ENCODE results near the gene MAML2.

Gene MAML2

GRCh38 chr11:96062134-96062533, 280.9 kb downstream of the MAML2 start:
- H2BK5ac ChIP-seq (ENCODE audit: low read depth, low read length, poor library complexity, severe bottlenecking), result no peak overlapping the region
- H3K23ac ChIP-seq (ENCODE audit: low read length in 2 of 2), result no peak overlapping the region
- DNase-seq, result peak; percentile 26
- no peak overlapping the region for H2BK120ac ChIP-seq (ENCODE audit: low read depth, low read length)
- no peak overlapping the region for H3K18ac ChIP-seq (ENCODE audit: low read depth in 1 of 2, low read length in 2 of 2)
- no peaks in the 10 kb centered on the region for H3K9me3 ChIP-seq (ENCODE audit: control insufficient read depth, low read length)
- H2AK5ac ChIP-seq (ENCODE audit: low read length, severe bottlenecking), result no peak overlapping the region
- H3K4me3 ChIP-seq (ENCODE audit: insufficient read depth in 1 of 2, low read depth in 1 of 2, low read length in 2 of 2), result no peak overlapping the region
- no peak overlapping the region for H3K9ac ChIP-seq (ENCODE audit: low read length)
- no peak overlapping the region for H3K14ac ChIP-seq (ENCODE audit: low read length in 2 of 2)
- peaks cover 0 to 4% of the 10 kb centered on the region in 2 experiments for H3K36me3 ChIP-seq (ENCODE audit: control insufficient read depth in 1 of 2, insufficient read depth in 2 of 2, low read depth in 1 of 2, low read length in 2 of 2)
- no peak overlapping the region for H4K8ac ChIP-seq (ENCODE audit: low read length)
- H3K4me2 ChIP-seq (ENCODE audit: low read length, poor library complexity, severe bottlenecking), result no peak overlapping the region
- peak overlapping the region; percentile 53 for H3K27ac ChIP-seq (ENCODE audit: low read length, poor library complexity, severe bottlenecking)
- no peak overlapping the region for H2AFZ ChIP-seq (ENCODE audit: low read depth, low read length)
- H3K4me1 ChIP-seq (ENCODE audit: control insufficient read depth, insufficient read depth, low read depth, low read length), result peaks cover 2% of the 10 kb centered on the region
- H3K4ac ChIP-seq (ENCODE audit: low read depth in 1 of 2, low read length in 2 of 2), result no peak overlapping the region
- H4K91ac ChIP-seq (ENCODE audit: low read length), result no peak overlapping the region
- peaks cover 29% of the 10 kb centered on the region for H3K79me1 ChIP-seq (replicated peaks; ENCODE audit: low read length, poor library complexity, severe bottlenecking)
- no peak overlapping the region for H2BK15ac ChIP-seq (ENCODE audit: low read depth, poor library complexity, severe bottlenecking)
- no peak overlapping the region for H2BK12ac ChIP-seq (ENCODE audit: low read length in 2 of 2)
- H3K27me3 ChIP-seq (ENCODE audit: control insufficient read depth in 1 of 2, insufficient read depth in 1 of 2, low read length in 2 of 2), result no peaks in the 10 kb centered on the region

- Histone ChIP-seq H2BK12ac (ENCODE audit: low read length in 2 of 2) (no peak overlapping the region), H2BK5ac (ENCODE audit: low read depth, low read length, poor library complexity, severe bottlenecking) (no peak overlapping the region), H4K8ac (ENCODE audit: low read length) (no peak overlapping the region), H3K23ac (ENCODE audit: low read length in 2 of 2) (no peak overlapping the region), H2AK5ac (ENCODE audit: low read length, severe bottlenecking) (no peak overlapping the region), H2AFZ (ENCODE audit: low read depth, low read length) (no peak overlapping the region), H3K4ac (ENCODE audit: low read depth in 1 of 2, low read length in 2 of 2) (no peak overlapping the region), H3K4me2 (ENCODE audit: low read length, poor library complexity, severe bottlenecking) (no peak overlapping the region), H3K4me1 (ENCODE audit: control insufficient read depth, insufficient read depth, low read depth, low read length) (peaks cover 2% of the 10 kb centered on the region), H3K36me3 (ENCODE audit: control insufficient read depth in 1 of 2, insufficient read depth in 2 of 2, low read depth in 1 of 2, low read length in 2 of 2) (peaks cover 0 to under 1% of the 10 kb centered on the region in 2 experiments), H2BK15ac (ENCODE audit: low read depth, poor library complexity, severe bottlenecking) (no peak overlapping the region), H3K9me3 (ENCODE audit: control insufficient read depth, low read length) (no peaks in the 10 kb centered on the region), H4K91ac (ENCODE audit: low read length) (no peak overlapping the region), H3K27ac (ENCODE audit: low read length, poor library complexity, severe bottlenecking) (no peak overlapping the region), H3K27me3 (ENCODE audit: control insufficient read depth in 1 of 2, insufficient read depth in 1 of 2, low read length in 2 of 2) (no peaks in the 10 kb centered on the region), H3K79me1 (replicated peaks; ENCODE audit: low read length, poor library complexity, severe bottlenecking) (peaks cover 28% of the 10 kb centered on the region), H3K4me3 (ENCODE audit: insufficient read depth in 1 of 2, low read depth in 1 of 2, low read length in 2 of 2) (no peak overlapping the region), H3K9ac (ENCODE audit: low read length) (no peak overlapping the region), H3K18ac (ENCODE audit: low read depth in 1 of 2, low read length in 2 of 2) (no peak overlapping the region), H3K14ac (ENCODE audit: low read length in 2 of 2) (no peak overlapping the region), H2BK120ac (ENCODE audit: low read depth, low read length) (no peak overlapping the region)
- WGBS, result no CpG with 5 or more reads among the region's 3 CpGs
- no peak for DNase-seq
Measured at GRCh38 chr11:96061730-96062129, 281.3 kb downstream of the MAML2 start.

- Histone ChIP-seq H2BK15ac (ENCODE audit: low read depth, poor library complexity, severe bottlenecking) (no peak overlapping the region), H3K4me1 (ENCODE audit: control insufficient read depth, insufficient read depth, low read depth, low read length) (peaks cover 2% of the 10 kb centered on the region), H2AFZ (ENCODE audit: low read depth, low read length) (no peak overlapping the region), H2BK120ac (ENCODE audit: low read depth, low read length) (no peak overlapping the region), H3K9me3 (ENCODE audit: control insufficient read depth, low read length) (no peaks in the 10 kb centered on the region), H3K4ac (ENCODE audit: low read depth in 1 of 2, low read length in 2 of 2) (no peak overlapping the region), H3K36me3 (ENCODE audit: control insufficient read depth in 1 of 2, insufficient read depth in 2 of 2, low read depth in 1 of 2, low read length in 2 of 2) (no peaks in the 10 kb centered on the region), H2AK5ac (ENCODE audit: low read length, severe bottlenecking) (peak overlapping the region; percentile 49), H2BK12ac (ENCODE audit: low read length in 2 of 2) (no peak overlapping the region), H3K23ac (ENCODE audit: low read length in 2 of 2) (no peak overlapping the region), H4K91ac (ENCODE audit: low read length) (no peak overlapping the region), H3K9ac (ENCODE audit: low read length) (peak overlapping the region; percentile 22), H3K79me1 (replicated peaks; ENCODE audit: low read length, poor library complexity, severe bottlenecking) (peaks cover 25% of the 10 kb centered on the region), H3K4me2 (ENCODE audit: low read length, poor library complexity, severe bottlenecking) (no peak overlapping the region), H3K27me3 (ENCODE audit: control insufficient read depth in 1 of 2, insufficient read depth in 1 of 2, low read length in 2 of 2) (no peaks in the 10 kb centered on the region), H4K8ac (ENCODE audit: low read length) (no peak overlapping the region), H3K18ac (ENCODE audit: low read depth in 1 of 2, low read length in 2 of 2) (no peak overlapping the region), H3K14ac (ENCODE audit: low read length in 2 of 2) (no peak overlapping the region), H2BK5ac (ENCODE audit: low read depth, low read length, poor library complexity, severe bottlenecking) (no peak overlapping the region), H3K4me3 (ENCODE audit: insufficient read depth in 1 of 2, low read depth in 1 of 2, low read length in 2 of 2) (no peak overlapping the region), H3K27ac (ENCODE audit: low read length, poor library complexity, severe bottlenecking) (no peak overlapping the region)
- 90% methylated on average over 2 of the region's 2 CpGs for WGBS
- DNase-seq, result peak; percentile 39
Measured at GRCh38 chr11:96061069-96061468, 281.9 kb downstream of the MAML2 start.

- H2AK5ac ChIP-seq (ENCODE audit: low read length, severe bottlenecking), result no peak overlapping the region
- no peaks in the 10 kb centered on the region for H3K4me1 ChIP-seq (ENCODE audit: control insufficient read depth, insufficient read depth, low read depth, low read length)
- H4K8ac ChIP-seq (ENCODE audit: low read length), result no peak overlapping the region
- no peak overlapping the region for H3K9ac ChIP-seq (ENCODE audit: low read length)
- 87% methylated on average over 2 of the region's 2 CpGs for WGBS
- no peak overlapping the region for H4K91ac ChIP-seq (ENCODE audit: low read length)
- H3K36me3 ChIP-seq (ENCODE audit: control insufficient read depth in 1 of 2, insufficient read depth in 2 of 2, low read depth in 1 of 2, low read length in 2 of 2), result no peaks in the 10 kb centered on the region
- no peak overlapping the region for H3K14ac ChIP-seq (ENCODE audit: low read length in 2 of 2)
- peaks cover 18% of the 10 kb centered on the region for H3K79me1 ChIP-seq (replicated peaks; ENCODE audit: low read length, poor library complexity, severe bottlenecking)
- no peak overlapping the region for H2BK15ac ChIP-seq (ENCODE audit: low read depth, poor library complexity, severe bottlenecking)
- H3K23ac ChIP-seq (ENCODE audit: low read length in 2 of 2), result no peak overlapping the region
- H3K4ac ChIP-seq (ENCODE audit: low read depth in 1 of 2, low read length in 2 of 2), result no peak overlapping the region
- no peak overlapping the region for H2BK5ac ChIP-seq (ENCODE audit: low read depth, low read length, poor library complexity, severe bottlenecking)
- no peak overlapping the region for H2AFZ ChIP-seq (ENCODE audit: low read depth, low read length)
- H3K4me3 ChIP-seq (ENCODE audit: insufficient read depth in 1 of 2, low read depth in 1 of 2, low read length in 2 of 2), result no peak overlapping the region
- H3K18ac ChIP-seq (ENCODE audit: low read depth in 1 of 2, low read length in 2 of 2), result no peak overlapping the region
- H2BK12ac ChIP-seq (ENCODE audit: low read length in 2 of 2), result no peak overlapping the region
- no peak overlapping the region for H3K27ac ChIP-seq (ENCODE audit: low read length, poor library complexity, severe bottlenecking)
- no peak for DNase-seq
- H3K27me3 ChIP-seq (ENCODE audit: control insufficient read depth in 1 of 2, insufficient read depth in 1 of 2, low read length in 2 of 2), result no peaks in the 10 kb centered on the region
- no peak overlapping the region for H3K4me2 ChIP-seq (ENCODE audit: low read length, poor library complexity, severe bottlenecking)
- H2BK120ac ChIP-seq (ENCODE audit: low read depth, low read length), result no peak overlapping the region
- no peaks in the 10 kb centered on the region for H3K9me3 ChIP-seq (ENCODE audit: control insufficient read depth, low read length)
Measured at GRCh38 chr11:96057502-96057901, 285.5 kb downstream of the MAML2 start.

Measured in mesenchymal stem cell (in vitro differentiated cells and primary cell).